UCSD-AML1 (cell line): ENCODE results near the gene FARS2.

Experiments used
- DNase-seq: peaks from one replicate; lab custom pipeline; 2025; ENCODE audit not compliant: unreplicated experiment; lab: John Stamatoyannopoulos, UW

Gene FARS2

GRCh38 chr6:5817869-5818268 lies 556.6 kb downstream of the FARS2 start:
- DNase-seq: no peak

GRCh38 chr6:5818959-5819358 lies 557.6 kb downstream of the FARS2 start:
- no peak for DNase-seq
